PC-3 (cell line): ENCODE measurements around the gene MYH6.
A peak's percentile ranks its signal among the peaks of the same experiment; 100 is the strongest.

Experiments
- CTCF ChIP-seq: fragments of 300-600 bp; sonication (generic); conservative IDR thresholded peaks from 2 replicates; pipeline ENCODE4 v1.5.1; 2017; ENCODE audit warnings: antibody characterized with exemption, low read depth, mild to moderate bottlenecking, low read length
- EZH2 ChIP-seq: fragments of 300-600 bp; sonication (generic); IDR thresholded peaks from one replicate; pipeline ENCODE4 v1.6.1; 2017; ENCODE audit warnings: antibody characterized with exemption, mild to moderate bottlenecking, low read length; ENCODE audit not compliant: unreplicated experiment
- EZH2phosphoT487 ChIP-seq: fragments of 300-600 bp; sonication (generic); IDR thresholded peaks from 2 replicates; pipeline ENCODE4 v1.6.1; 2018; ENCODE audit warnings: mild to moderate bottlenecking, antibody characterized with exemption, low read length, borderline replicate concordance

- TF ChIP-seq CTCF (peak; percentile 32; the same call in 1 of the 2 replicates), EZH2phosphoT487 (no peak), EZH2 (no peak)
Observed at GRCh38 chr14:23360496-23360895, 47.6 kb downstream of the MYH6 start.
